Omental fat pad (tissue), 4 donors: ENCODE data around the gene PHRF1. TPM values are rescaled to one million over a fixed set of nuclear protein-coding genes. Genes with fewer than 3 reads are reported as not detected.

Source experiments
- ATAC-seq: fragments of 150-250 bp; one replicate; pipeline ENCODE4 v1.9.1; 2016; ENCODE audit warnings: mild to moderate bottlenecking, moderate library complexity; ENCODE audit not compliant: low FRiP score
- DNase-seq: peaks from one replicate; pipeline ENCODE4 v3.0.0-alpha.2; 2019; ENCODE audit warnings: low spot score
- CTCF ChIP-seq, 3 donors: fragments of 450-650 bp; IDR thresholded peaks; one replicate each; pipeline ENCODE4 v1.5.1; 2016 to 2017; ENCODE audit warnings: antibody characterized with exemption in 3 of 3, mild to moderate bottlenecking in 3 of 3, moderate library complexity in 2 of 3
- total RNA-seq, 4 donors: library from RNA; depleted of rRNA; stranded (reverse); fragments of >200 nt; gene quantifications; one replicate each; pipeline ENCODE4 v1.1.0, GENCODE V29; 2016

PHRF1 gene
- total RNA-seq, 4 donors from 2014 or later = 14.7 to 34.9 (median 22.4) TPM

GRCh38 chr11:540583-541432, 35.5 kb upstream of the PHRF1 start:
- ATAC-seq (no peak), DNase-seq (no peak)
- TF ChIP-seq CTCF (IDR thresholded peaks at IDR 0.05) = no peak

GRCh38 chr11:541433-541885, 34.8 kb upstream of the PHRF1 start:
- no peak for DNase-seq
- no peak for ATAC-seq
- no peak for TF ChIP-seq CTCF (IDR thresholded peaks at IDR 0.05)

- no peak for ATAC-seq
- DNase-seq = no peak
- TF ChIP-seq CTCF (IDR thresholded peaks at IDR 0.05) = no peak
Observed at GRCh38 chr11:544817-545166, 31.5 kb upstream of the PHRF1 start.

GRCh38 chr11:545171-545570, 31.1 kb upstream of the PHRF1 start:
- no peak for DNase-seq
- no peak for TF ChIP-seq CTCF (IDR thresholded peaks at IDR 0.05)

GRCh38 chr11:548700-549603, 27.3 kb upstream of the PHRF1 start:
- DNase-seq (no peak), ATAC-seq (no peak)
- TF ChIP-seq CTCF (IDR thresholded peaks at IDR 0.05) = no peak

More at GRCh38 chr11:545171-545570, 31.1 kb upstream of the PHRF1 start:
- ATAC-seq = no peak

GRCh38 chr11:550021-550745, 26.1 kb upstream of the PHRF1 start:
- no peak for ATAC-seq
- no peak for DNase-seq
- no peak for TF ChIP-seq CTCF (IDR thresholded peaks at IDR 0.05)
